ENCODE results near the gene PARP15. TPM values are rescaled to one million over a fixed set of nuclear protein-coding genes. Genes with fewer than 3 reads are reported as not detected.

Gene PARP15
- total and polyA plus RNA-seq, 2 donors (not counting 1 experiment from before 2014, with no cell fraction given), result 0.62 to 1.2 TPM

DNA sequence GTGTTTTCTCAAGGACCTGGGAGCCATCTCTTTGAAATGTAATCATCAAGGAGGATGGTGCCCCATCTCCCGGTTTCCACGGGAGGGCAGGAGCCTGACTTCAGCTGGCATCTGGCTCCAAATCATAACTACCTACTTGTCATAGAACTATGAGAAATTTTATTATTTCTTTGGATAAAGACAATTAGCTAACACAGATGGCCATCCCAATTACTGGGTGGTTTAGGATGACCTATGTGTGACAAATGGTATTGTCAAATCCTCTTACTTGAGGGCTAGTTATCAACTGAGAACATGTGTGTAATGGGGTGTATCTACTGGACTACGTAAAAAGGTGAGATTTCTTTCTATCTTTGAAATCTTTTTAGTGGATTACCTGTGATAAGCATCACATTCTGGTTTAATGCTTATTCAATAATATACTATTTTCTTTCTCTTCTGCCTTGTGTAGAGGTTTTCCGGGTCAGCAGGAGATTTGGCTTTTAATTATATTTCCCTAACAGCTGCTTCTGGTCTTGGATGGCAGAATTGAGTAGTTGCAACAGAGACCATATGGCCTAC is 87.9 kb downstream of the PARP15 start:
- no peaks in the 10 kb centered on the region for H4K20me1 ChIP-seq (ENCODE audit: control insufficient read depth, extremely low read depth, insufficient read depth, low read length)
- H2AFZ ChIP-seq (ENCODE audit: low read length), result no peak overlapping the region
- H3K9me3 ChIP-seq (ENCODE audit: control insufficient read depth, insufficient read depth, low read depth, low read length), result no peaks in the 10 kb centered on the region
- TF ChIP-seq EZH2 (IDR thresholded peaks at IDR 0.05; ENCODE audit: low read length, missing control alignments), result no peak
- no peak for DNase-seq (ENCODE audit: low read depth in 2 of 2)
- H3K4me2 ChIP-seq (ENCODE audit: extremely low read depth, insufficient read depth, low read length), result no peak overlapping the region
- no peaks in the 10 kb centered on the region for H3K27me3 ChIP-seq (ENCODE audit: control insufficient read depth, insufficient read depth, low read length)
- H3K79me2 ChIP-seq (ENCODE audit: control insufficient read depth, insufficient read depth, low read length), result no peaks in the 10 kb centered on the region
- no peaks in the 10 kb centered on the region for H3K36me3 ChIP-seq (ENCODE audit: control insufficient read depth, insufficient read depth, low read length)
- no peak overlapping the region for H3K27ac ChIP-seq (ENCODE audit: insufficient read depth, low read length)
- no peak overlapping the region for H3K4me3 ChIP-seq (replicated peaks in 1 of 4; ENCODE audit: control extremely low read depth in 1 of 4, insufficient read depth in 1 of 4, low read depth in 3 of 4, low read length in 4 of 4)
- H3K9ac ChIP-seq (ENCODE audit: insufficient read depth, low read length), result no peak overlapping the region
- H3K4me1 ChIP-seq (ENCODE audit: control insufficient read depth, extremely low read depth, insufficient read depth, low read length), result no peaks in the 10 kb centered on the region

DNA sequence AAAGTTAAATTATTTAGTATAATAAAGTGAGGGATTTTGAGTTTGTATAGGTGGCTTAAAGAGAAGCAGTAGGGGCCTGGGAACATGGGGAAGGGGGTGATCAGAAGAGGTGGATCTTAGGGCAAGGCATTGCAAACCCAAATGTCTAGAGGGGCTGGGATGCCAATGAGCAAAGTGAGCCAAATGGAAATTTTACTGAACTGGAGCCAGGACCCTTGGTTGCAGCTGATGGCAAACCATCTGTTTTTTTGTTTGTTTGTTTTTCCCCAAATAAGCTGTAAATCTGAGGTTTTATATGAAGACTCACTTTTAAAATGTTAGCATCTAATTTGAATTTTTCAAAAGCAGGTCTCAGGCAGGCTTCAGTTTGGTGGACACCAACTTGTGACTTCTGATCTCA is 88.4 kb downstream of the PARP15 start:
- no peak overlapping the region for H3K4me3 ChIP-seq (replicated peaks in 1 of 4; ENCODE audit: control extremely low read depth in 1 of 4, insufficient read depth in 1 of 4, low read depth in 3 of 4, low read length in 4 of 4)
- H3K27me3 ChIP-seq (ENCODE audit: control insufficient read depth, insufficient read depth, low read length), result no peaks in the 10 kb centered on the region
- no peak overlapping the region for H3K27ac ChIP-seq (ENCODE audit: insufficient read depth, low read length)
- H3K9ac ChIP-seq (ENCODE audit: insufficient read depth, low read length), result no peak overlapping the region
- TF ChIP-seq, protein P1, sequence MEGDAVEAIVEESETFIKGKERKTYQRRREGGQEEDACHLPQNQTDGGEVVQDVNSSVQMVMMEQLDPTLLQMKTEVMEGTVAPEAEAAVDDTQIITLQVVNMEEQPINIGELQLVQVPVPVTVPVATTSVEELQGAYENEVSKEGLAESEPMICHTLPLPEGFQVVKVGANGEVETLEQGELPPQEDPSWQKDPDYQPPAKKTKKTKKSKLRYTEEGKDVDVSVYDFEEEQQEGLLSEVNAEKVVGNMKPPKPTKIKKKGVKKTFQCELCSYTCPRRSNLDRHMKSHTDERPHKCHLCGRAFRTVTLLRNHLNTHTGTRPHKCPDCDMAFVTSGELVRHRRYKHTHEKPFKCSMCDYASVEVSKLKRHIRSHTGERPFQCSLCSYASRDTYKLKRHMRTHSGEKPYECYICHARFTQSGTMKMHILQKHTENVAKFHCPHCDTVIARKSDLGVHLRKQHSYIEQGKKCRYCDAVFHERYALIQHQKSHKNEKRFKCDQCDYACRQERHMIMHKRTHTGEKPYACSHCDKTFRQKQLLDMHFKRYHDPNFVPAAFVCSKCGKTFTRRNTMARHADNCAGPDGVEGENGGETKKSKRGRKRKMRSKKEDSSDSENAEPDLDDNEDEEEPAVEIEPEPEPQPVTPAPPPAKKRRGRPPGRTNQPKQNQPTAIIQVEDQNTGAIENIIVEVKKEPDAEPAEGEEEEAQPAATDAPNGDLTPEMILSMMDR (conservative IDR thresholded peaks at IDR 0.05 in 1 of 2, IDR thresholded peaks at IDR 0.05 in 1 of 2; ENCODE audit: low read depth in 1 of 2, low read length in 2 of 2), result no peak
- TF ChIP-seq EZH2 (IDR thresholded peaks at IDR 0.05; ENCODE audit: low read length, missing control alignments), result no peak
- H3K4me2 ChIP-seq (ENCODE audit: extremely low read depth, insufficient read depth, low read length), result no peak overlapping the region
- H3K79me2 ChIP-seq (ENCODE audit: control insufficient read depth, insufficient read depth, low read length), result no peaks in the 10 kb centered on the region
- no peaks in the 10 kb centered on the region for H3K9me3 ChIP-seq (ENCODE audit: control insufficient read depth, insufficient read depth, low read depth, low read length)
- no peak for DNase-seq (ENCODE audit: low read depth in 2 of 2)
- H3K36me3 ChIP-seq (ENCODE audit: control insufficient read depth, insufficient read depth, low read length), result no peaks in the 10 kb centered on the region
- H4K20me1 ChIP-seq (ENCODE audit: control insufficient read depth, extremely low read depth, insufficient read depth, low read length), result no peaks in the 10 kb centered on the region
- no peaks in the 10 kb centered on the region for H3K4me1 ChIP-seq (ENCODE audit: control insufficient read depth, extremely low read depth, insufficient read depth, low read length)
- no peak overlapping the region for H2AFZ ChIP-seq (ENCODE audit: low read length)

DNA sequence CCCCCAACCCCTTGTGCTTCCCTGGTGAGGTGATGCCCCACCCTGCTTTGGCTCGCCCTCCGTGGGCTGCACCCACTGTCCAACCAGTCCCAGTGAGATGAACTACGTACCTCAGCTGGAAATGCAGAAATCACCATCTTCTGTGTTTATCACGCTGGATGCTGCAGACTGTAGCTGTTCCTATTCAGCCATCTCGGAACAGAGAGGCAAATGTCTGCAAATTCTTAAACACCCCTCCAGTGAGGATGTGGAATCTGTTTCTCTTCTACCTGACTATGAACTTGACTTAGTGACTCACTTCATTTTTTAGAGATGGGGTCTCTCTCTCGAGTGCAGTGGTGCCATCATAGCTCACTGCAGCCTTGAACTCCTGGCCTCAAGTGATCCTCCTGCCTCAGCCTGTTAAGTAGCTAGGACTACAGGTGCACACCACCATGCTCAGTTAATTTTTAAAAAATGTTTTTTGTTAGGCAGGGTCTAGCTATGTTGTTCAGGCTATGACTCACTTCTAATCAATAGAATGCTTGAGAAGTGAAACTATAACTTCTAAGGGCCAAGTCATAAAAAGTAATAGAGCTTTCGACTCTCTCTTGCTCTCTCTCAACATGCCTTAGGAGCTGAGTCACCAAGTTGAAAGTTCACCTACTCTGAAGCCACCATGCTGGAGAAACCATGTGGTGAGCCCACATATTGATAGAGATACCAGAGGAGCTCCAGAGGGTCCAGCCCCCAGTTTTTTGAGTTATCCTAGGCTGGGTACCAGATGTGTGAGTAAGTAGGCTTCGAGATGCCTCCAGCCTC is 91.7 kb downstream of the PARP15 start:
- no peaks in the 10 kb centered on the region for H3K9me3 ChIP-seq (ENCODE audit: control insufficient read depth, insufficient read depth, low read depth, low read length)
- no peaks in the 10 kb centered on the region for H3K27me3 ChIP-seq (ENCODE audit: control insufficient read depth, insufficient read depth, low read length)
- no peaks in the 10 kb centered on the region for H4K20me1 ChIP-seq (ENCODE audit: control insufficient read depth, extremely low read depth, insufficient read depth, low read length)
- no peaks in the 10 kb centered on the region for H3K36me3 ChIP-seq (ENCODE audit: control insufficient read depth, insufficient read depth, low read length)
- peak; percentile 51 to 81 for DNase-seq (ENCODE audit: low read depth in 2 of 2)
- no peaks in the 10 kb centered on the region for H3K4me1 ChIP-seq (ENCODE audit: control insufficient read depth, extremely low read depth, insufficient read depth, low read length)
- H3K4me3 ChIP-seq (replicated peaks in 1 of 4; ENCODE audit: control extremely low read depth in 1 of 4, insufficient read depth in 1 of 4, low read depth in 3 of 4, low read length in 4 of 4), result no peak overlapping the region
- no peaks in the 10 kb centered on the region for H3K79me2 ChIP-seq (ENCODE audit: control insufficient read depth, insufficient read depth, low read length)
- H3K9ac ChIP-seq (ENCODE audit: insufficient read depth, low read length), result no peak overlapping the region
- peak overlapping the region; percentile 15 for H2AFZ ChIP-seq (ENCODE audit: low read length)
- TF ChIP-seq, protein P1 (conservative IDR thresholded peaks at IDR 0.05 in 1 of 2, IDR thresholded peaks at IDR 0.05 in 1 of 2; ENCODE audit: low read depth in 1 of 2, low read length in 2 of 2), result no peak
- TF ChIP-seq EZH2 (IDR thresholded peaks at IDR 0.05; ENCODE audit: low read length, missing control alignments), result no peak
- no peak overlapping the region for H3K4me2 ChIP-seq (ENCODE audit: extremely low read depth, insufficient read depth, low read length)
- H3K27ac ChIP-seq (ENCODE audit: insufficient read depth, low read length), result no peak overlapping the region
